GM19372 (cell line): ENCODE results near the gene CEACAM6.
"Not testable (repeated sequence)": the region's sequence is repeated elsewhere in the genome, so short reads cannot be mapped to it uniquely, and the experiment has no call there.

Source experiments
- ATAC-seq: cut with Tn5 transposase; IDR thresholded peaks from one replicate; pipeline ENCODE4 v1.9.1; 2021; ENCODE audit warnings: mild to moderate bottlenecking, low read depth, moderate library complexity; ENCODE audit not compliant: unreplicated experiment

CEACAM6 gene

DNA sequence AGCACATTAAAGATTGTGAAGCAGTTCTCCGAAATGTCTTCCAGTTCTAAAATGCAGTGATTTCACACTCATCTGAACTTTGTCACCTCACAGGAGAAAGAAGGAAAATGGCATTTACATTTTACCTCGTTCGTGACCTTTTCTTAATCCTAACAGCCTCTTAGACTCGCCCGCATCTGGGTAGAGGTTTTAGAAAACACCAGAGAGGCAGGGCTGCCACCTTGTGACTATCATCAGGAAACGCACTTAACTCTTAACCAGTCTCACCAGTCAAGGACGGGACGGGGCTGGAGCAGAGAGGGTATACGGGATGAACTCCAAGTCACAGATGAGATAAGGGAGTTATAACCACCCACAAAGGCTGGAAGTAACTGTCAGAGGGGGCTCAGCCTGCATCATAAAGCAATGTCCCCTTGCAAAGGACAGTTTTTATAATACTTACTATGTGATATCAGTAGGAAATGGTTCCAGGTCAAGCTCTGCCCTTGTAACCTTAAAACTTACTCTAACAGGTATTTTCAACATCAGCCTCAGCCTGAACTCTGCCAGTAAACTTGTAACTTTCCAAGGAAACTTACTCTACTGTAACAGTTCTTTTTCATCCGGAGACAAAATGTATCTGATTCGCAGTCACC, 8.6 kb upstream of the CEACAM6 start:
- ATAC-seq: no peak

GRCh38 chr19:41748012-41748411, 7.3 kb upstream of the CEACAM6 start:
- no peak for ATAC-seq

- ATAC-seq: not testable (repeated sequence)
Measured at GRCh38 chr19:41750248-41751134, 4.8 kb upstream of the CEACAM6 start.

DNA sequence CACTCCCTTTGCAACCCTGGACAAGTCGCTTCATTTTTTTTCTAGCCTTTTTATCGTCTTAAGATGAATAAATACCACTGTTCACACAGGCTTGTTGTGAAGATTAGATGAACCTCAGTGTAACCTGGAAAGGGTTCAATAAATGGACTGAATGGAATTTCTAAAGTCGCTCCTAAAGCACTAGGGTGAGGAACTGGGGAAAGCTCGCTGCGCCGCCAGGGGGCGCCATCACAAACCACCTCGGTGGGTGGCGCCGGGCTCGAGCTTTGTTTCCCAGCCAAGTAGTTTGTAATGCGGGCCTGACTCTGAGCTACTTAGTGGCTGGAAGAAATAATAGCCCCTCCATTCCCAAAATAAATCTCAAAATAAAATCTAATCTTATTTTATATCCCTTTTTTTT, 2.2 kb upstream of the CEACAM6 start:
- no peak for ATAC-seq

GRCh38 chr19:41753936-41754529, 1.3 kb upstream of the CEACAM6 start:
- ATAC-seq: no peak

GRCh38 chr19:41758846-41759245, 3.5 kb downstream of the CEACAM6 start:
- no peak for ATAC-seq

DNA sequence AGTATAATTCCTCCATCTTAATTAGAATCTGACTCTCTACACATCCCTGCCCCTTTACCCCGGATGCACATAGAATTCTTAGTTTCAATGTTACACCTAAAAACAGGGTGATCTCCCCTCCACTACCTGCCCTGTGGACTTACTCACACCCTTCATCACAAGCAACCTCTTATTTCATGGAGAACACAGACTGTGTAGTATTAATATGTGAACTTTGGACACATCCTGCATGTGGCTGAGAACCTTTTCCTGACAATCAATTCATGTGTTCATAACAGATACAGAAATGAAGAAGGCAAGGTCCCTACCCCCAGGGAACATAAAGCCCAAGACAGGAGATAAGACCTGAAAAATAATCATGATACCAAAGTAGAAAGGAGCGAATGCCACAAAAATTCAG, 11.8 kb downstream of the CEACAM6 start:
- no peak for ATAC-seq

DNA sequence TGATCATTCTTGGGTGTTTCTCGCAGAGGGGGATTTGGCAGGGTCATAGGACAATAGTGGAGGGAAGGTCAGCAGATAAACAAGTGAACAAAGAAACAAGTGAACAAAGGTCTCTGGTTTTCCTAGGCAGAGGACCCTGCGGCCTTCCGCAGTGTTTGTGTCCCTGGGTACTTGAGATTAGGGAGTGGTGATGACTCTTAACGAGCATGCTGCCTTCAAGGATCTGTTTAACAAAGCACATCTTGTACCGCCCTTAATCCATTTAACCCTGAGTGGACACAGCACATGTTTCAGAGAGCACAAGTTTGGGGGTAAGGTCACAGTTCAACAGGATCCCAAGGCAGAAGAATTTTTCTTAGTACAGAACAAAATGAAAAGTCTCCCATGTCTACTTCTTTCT, 12.8 kb downstream of the CEACAM6 start:
- ATAC-seq: not testable (repeated sequence)

GRCh38 chr19:41769608-41770007, 14.3 kb downstream of the CEACAM6 start:
- no peak for ATAC-seq

- no peak for ATAC-seq
Measured at GRCh38 chr19:41771410-41771809, 16.1 kb downstream of the CEACAM6 start.

DNA sequence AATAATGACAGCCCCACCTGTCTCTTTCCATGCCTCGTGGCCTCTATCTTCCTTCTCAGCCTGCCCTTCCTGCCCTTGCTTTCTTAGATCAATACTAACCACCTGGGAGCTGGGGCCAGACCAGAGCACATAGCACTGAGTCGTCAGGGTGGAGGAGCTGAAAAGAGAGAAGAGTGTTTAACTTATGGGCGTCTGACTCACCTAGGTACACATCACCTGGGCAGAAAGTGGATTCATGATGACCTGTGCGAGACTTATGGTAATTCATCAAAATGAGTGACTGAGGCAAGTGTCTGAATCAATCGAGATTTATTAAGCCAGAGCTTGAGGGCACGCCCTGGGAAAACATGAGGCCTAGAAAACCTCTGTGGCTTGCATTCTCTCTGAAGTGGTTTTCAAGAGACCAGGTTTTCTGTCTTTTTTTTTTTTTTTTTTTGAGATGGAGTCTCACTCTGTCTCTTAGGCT, 19.2 kb downstream of the CEACAM6 start:
- no peak for ATAC-seq

DNA sequence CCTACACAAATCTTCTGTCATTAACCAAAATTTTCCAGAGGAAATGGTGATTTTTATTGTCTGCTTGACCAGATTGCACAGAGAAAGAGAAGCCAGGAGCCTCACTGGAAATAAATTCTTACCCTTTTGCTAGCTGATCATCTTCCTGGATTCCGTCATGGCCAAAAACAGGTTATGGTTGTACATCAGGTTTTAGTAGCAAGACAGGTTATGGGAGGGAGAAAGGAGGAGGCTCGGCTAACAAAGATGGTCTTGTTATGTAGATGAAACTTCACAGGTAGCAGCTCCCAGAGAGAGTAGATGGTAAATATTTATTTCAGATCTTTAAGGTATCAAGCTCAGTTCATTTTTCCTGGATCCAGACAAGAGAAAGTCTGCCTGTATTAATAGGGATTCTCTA, 21.4 kb downstream of the CEACAM6 start:
- no peak for ATAC-seq

DNA sequence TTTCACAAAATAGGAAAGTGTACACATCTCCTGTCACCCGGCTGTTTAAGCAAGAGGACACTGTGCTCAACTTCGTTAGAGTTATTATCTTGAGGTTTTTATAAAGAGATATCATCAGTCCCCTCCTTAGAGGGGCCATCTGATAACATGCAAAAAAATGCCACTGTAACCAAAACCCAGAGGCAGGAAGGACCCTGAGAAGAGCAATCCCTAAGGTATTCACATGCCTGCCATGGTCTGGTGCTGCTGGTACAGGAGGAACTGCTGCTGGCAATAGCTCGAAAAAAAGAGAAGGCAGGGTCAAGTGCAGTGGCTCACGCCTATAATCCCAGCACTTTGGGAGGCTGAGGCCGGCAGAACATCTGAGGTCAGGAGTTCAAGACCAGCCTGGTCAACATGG, 28.3 kb downstream of the CEACAM6 start:
- ATAC-seq: no peak

GRCh38 chr19:41784312-41784711, 29.0 kb downstream of the CEACAM6 start:
- ATAC-seq: no peak

GRCh38 chr19:41784743-41785142, 29.4 kb downstream of the CEACAM6 start:
- ATAC-seq: no peak

- ATAC-seq: no peak
Measured at GRCh38 chr19:41785653-41786052, 30.3 kb downstream of the CEACAM6 start.

DNA sequence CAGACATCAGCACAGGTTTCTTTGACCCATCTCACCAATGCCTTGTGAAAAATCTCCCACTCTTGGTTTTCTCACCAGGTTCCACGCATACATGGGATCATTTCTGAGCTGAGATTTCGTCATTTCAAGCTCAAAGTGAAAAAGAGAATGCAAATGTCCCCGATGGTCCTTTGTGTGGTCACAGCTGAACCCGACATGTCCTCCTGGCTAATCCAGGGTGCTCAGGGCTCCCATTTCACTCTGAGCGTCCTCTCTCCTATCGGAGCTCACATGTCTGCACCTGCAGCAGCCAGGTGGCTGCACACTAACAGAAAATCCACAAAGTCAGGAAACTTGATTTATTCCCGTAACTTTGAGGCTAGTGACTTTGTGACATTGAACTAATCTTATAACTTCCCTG, 31.7 kb downstream of the CEACAM6 start:
- ATAC-seq: no peak

DNA sequence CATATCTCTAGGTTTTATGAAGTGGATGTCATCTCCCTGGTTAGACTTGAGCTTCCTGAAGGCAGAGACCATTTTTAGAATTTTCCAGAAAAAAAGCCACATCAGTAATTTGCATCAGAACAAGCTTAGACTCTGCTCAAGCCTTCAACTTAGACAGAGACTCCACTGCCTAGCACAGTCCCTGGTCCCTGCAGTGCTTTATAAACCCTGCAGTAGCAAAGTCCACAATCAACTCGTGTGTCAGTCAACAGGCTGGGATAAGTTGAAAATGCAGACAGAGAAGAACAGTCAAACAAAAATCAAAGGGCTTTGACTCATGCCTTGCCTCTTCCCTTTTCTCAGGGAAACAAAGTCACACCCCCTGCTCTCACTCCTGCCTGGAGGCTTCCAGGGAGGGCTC, 33.2 kb downstream of the CEACAM6 start:
- not testable (repeated sequence) for ATAC-seq

- not testable (repeated sequence) for ATAC-seq
Measured at GRCh38 chr19:41789053-41789452, 33.7 kb downstream of the CEACAM6 start.

- ATAC-seq: no peak
Measured at GRCh38 chr19:41792513-41793413, 37.4 kb downstream of the CEACAM6 start.

GRCh38 chr19:41793414-41793727, 38.0 kb downstream of the CEACAM6 start:
- no peak for ATAC-seq
